Loucy (cell line): ENCODE measurements around the gene ATOH1.

Experiments
- CTCF ChIP-seq: fragments of 200-600 bp; sonication (generic); conservative IDR thresholded peaks from 2 replicates; pipeline ENCODE4 v1.5.1; 2014; ENCODE audit warnings: mild to moderate bottlenecking, antibody characterized with exemption, low read length
- EZH2phosphoT487 ChIP-seq: fragments of 200-600 bp; IDR thresholded peaks from 2 replicates; pipeline ENCODE4 v1.6.1; 2018; ENCODE audit warnings: antibody characterized with exemption, mild to moderate bottlenecking, moderate library complexity, borderline replicate concordance

GRCh38 chr4:93879919-93880318, 51.4 kb downstream of the ATOH1 start:
- TF ChIP-seq CTCF, result no peak
- no peak for TF ChIP-seq EZH2phosphoT487
